GM15510 (cell line): ENCODE measurements around the gene NAXE.

Experiments used
- POLR2A ChIP-seq: IDR thresholded peaks from 3 replicates; pipeline ENCODE4 v1.6.1; 2011; ENCODE audit warnings: borderline replicate concordance; ENCODE audit not compliant: insufficient read length; ENCODE audit errors: extremely low read depth

NAXE gene

GRCh38 chr1:156586323-156586722 lies 5.3 kb upstream of the NAXE start:
- TF ChIP-seq POLR2A: no peak

GRCh38 chr1:156586892-156587477 lies 4.6 kb upstream of the NAXE start:
- no peak for TF ChIP-seq POLR2A

GRCh38 chr1:156589546-156589945 lies 2.0 kb upstream of the NAXE start:
- no peak for TF ChIP-seq POLR2A

GRCh38 chr1:156590326-156591180 lies 1.0 kb upstream of the NAXE start:
- TF ChIP-seq POLR2A: no peak

GRCh38 chr1:156591181-156591431 lies 470 bp upstream of the NAXE start:
- no peak for TF ChIP-seq POLR2A

- no peak for TF ChIP-seq POLR2A
These were observed 758 bp downstream of the NAXE start for GRCh38 chr1:156592158-156592909.

GRCh38 chr1:156592910-156593660 lies 1.5 kb downstream of the NAXE start:
- no peak for TF ChIP-seq POLR2A

- TF ChIP-seq POLR2A: no peak
These were observed 2.0 kb downstream of the NAXE start for GRCh38 chr1:156593661-156593989.

- no peak for TF ChIP-seq POLR2A
These were observed 2.6 kb downstream of the NAXE start for GRCh38 chr1:156594190-156594589.

- no peak for TF ChIP-seq POLR2A
These were observed 3.4 kb downstream of the NAXE start for GRCh38 chr1:156595016-156595415.

- no peak for TF ChIP-seq POLR2A
These were observed 4.8 kb downstream of the NAXE start for GRCh38 chr1:156596426-156596825.

- no peak for TF ChIP-seq POLR2A
These were observed 6.5 kb downstream of the NAXE start for GRCh38 chr1:156598125-156598524.

GRCh38 chr1:156598731-156599432 lies 7.3 kb downstream of the NAXE start:
- no peak for TF ChIP-seq POLR2A

- TF ChIP-seq POLR2A: no peak
These were observed 8.2 kb downstream of the NAXE start for GRCh38 chr1:156599811-156600210.

GRCh38 chr1:156600733-156601121 lies 9.2 kb downstream of the NAXE start:
- no peak for TF ChIP-seq POLR2A
